Right lung (tissue), 5 donors: ENCODE data around the gene ADAMTSL5. TPM values are rescaled to one million over a fixed set of nuclear protein-coding genes. Genes with fewer than 3 reads are reported as not detected.
"Not testable (repeated sequence)": the region's sequence is repeated elsewhere in the genome, so short reads cannot be mapped to it uniquely, and the experiment has no call there.

Experiments used
- DNase-seq, 2 donors: peaks; one replicate each; pipeline ENCODE4 v3.0.0-alpha.2; 2013
- polyA plus RNA-seq, 5 donors: library from polyadenylated mRNA; unstranded; fragments of 120-200 nt; gene quantifications; one replicate each; pipeline versions ENCODE4 v1.2.1 to v1.2.3, GENCODE V29; 2013; ENCODE audit warnings: inconsistent platforms in 1 of 5, low replicate concordance in 1 of 5; ENCODE audit not compliant: insufficient read length in 5 of 5, insufficient read depth in 1 of 5

Gene ADAMTSL5
- polyA plus RNA-seq, 5 donors, result 0.38 to 1.2 (median 0.54) TPM

DNA sequence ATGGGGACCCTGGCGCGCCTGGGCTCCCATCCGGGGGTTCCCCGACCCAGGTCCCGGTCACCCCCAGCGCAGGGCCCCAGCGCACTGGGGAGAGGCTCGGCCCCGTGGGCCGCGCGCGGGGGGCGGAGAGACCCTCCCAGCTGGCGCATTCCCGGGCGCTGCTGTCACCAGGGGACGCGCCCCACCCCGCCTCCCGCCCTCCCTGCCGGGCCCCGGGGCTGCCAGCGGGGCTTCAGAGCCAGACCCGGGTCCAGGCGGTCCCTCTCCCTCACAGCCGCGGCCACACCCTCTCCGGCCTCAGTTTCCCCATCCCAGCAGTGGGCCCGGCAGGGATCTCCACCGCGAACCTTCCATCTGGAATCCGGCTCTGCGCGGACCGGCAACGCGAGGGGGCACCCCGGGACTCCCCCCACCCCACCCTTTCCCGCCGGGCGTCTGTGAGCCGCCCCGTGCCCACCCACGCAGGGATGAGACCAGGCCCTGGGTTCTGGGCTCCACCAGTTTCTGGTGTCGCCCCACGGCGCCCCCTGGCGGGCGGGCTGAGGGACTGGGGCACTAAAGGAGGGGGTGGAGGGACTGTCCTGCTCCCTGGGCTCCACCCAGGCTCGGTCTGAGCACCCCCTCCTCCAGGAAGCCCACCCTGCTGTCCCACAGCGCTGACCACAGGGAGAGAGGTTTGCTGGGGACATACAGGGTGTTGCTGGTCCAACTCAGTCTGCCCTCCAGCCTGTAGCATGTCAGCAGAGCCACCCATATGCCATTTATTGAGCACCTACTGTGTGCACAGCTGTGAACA, 878 bp upstream of the ADAMTSL5 start:
- DNase-seq, result no peak

DNA sequence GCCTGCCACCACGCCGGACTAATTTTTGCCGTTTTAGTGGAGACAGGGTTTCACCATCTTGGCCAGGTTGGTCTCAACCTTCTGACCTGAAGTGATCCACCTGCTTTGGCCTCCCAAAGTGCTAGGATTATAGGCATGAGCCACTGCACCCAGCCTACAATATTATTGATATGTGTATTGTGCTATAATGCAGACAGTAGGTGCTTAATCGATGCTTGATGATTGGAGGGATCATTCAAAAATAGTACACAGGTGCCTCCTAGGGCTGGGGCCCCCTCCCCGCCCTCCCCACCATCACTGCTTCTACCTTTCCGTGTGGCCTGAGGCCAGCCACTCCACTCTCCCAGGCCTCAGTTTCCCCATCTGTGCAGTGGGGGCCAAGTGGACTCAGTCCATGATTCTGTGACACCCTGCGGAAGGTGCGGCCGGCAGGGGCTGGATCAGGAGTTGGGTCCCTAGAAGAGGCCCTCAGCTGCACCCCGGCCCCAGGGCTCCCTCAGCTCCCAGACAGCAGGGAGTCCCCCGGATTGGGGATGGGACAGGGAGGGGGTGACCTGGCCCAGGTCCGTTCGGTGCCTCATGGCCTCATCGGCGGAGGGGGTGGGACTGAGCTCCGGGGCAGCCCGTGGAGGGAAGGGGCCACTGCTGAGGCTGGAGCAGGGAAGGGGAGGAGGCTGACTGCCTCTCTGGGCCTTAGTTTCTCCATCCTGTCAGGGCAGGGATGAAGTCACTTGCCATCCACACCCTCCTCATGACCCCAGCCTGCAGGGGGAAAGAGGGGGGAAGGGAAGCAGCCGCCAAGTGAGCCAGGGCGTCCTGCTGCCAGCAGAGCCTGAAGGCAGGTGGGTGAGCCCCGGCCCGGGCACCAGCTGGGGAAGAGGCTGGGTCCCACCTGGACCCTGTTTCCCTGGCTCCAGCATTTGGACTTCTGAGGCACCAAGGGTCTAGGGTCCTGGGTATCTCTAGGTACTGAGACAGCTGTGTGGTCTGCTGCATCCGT, 1.2 kb downstream of the ADAMTSL5 start:
- no peak for DNase-seq

- no peak for DNase-seq
Measured at GRCh38 chr19:1510807-1511206, 2.0 kb downstream of the ADAMTSL5 start.

GRCh38 chr19:1510442-1510806, 2.4 kb downstream of the ADAMTSL5 start:
- DNase-seq, result no peak

GRCh38 chr19:1509602-1510441, 3.0 kb downstream of the ADAMTSL5 start:
- no peak for DNase-seq

DNA sequence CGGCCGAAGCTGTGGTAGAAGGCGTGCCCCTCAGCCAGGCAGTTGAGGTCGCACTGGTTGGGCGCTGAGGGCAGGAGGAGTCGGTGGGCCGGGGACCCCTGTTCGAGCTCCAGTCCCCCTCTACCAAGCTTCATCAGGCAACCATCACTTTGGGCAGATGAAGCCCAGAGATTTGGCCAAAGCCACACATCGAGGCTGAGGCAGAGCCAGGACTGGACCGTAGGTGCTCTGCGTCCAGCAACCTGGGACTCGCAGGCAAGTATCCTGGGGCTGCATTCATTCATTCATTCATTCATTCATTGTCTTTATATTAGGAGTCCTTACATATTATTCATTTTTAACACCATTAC, 4.3 kb downstream of the ADAMTSL5 start:
- DNase-seq, result no peak

GRCh38 chr19:1507763-1508506, 4.9 kb downstream of the ADAMTSL5 start:
- peak; percentile 90 to 92 for DNase-seq

GRCh38 chr19:1507192-1507660, 5.6 kb downstream of the ADAMTSL5 start:
- DNase-seq, result no peak

DNA sequence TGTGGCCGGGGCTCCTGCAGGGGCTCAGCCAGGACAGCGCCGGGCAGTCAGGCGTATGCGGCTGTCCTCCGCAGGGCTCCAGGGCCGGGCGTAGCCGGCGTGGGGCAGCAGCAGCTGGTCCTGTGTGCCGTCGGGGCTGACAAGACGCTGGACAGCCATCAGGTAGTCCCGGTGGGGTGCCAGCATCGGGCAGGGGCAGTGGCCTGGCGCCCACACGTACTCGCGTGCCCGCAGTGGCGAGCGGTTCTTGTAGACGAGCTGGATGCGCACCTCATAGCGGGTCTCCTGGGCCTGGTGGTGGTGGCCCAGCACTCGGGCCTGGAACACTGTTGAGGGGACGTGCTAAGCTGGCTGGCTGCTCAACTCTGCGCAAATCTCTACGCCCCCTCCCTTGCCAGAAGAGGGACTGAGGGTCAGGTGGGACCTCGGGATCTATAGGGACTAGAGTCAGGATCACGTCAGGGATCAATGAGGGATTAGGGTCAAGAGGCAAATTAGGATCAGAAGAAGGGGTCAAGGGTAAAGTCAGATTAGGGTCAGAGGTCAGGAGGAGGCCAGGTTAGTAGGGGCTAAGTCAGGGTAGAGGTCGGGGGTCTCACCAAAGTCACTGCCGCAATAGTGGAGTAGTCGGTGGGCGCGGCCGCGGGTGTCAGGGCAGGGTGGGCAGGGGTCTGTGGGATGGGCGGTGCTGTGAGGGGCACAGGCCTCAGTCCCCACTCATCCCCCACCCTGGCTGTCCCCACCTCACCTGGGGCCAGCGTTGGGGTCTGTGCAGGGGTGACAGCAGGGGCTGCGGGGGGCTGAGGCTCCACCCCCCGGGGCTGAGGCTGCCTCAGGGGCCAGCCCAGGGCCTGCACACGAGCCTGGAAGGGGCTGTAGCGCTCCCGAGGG, 6.6 kb downstream of the ADAMTSL5 start:
- DNase-seq, result no peak

GRCh38 chr19:1505012-1505411, 7.8 kb downstream of the ADAMTSL5 start:
- no peak for DNase-seq

DNA sequence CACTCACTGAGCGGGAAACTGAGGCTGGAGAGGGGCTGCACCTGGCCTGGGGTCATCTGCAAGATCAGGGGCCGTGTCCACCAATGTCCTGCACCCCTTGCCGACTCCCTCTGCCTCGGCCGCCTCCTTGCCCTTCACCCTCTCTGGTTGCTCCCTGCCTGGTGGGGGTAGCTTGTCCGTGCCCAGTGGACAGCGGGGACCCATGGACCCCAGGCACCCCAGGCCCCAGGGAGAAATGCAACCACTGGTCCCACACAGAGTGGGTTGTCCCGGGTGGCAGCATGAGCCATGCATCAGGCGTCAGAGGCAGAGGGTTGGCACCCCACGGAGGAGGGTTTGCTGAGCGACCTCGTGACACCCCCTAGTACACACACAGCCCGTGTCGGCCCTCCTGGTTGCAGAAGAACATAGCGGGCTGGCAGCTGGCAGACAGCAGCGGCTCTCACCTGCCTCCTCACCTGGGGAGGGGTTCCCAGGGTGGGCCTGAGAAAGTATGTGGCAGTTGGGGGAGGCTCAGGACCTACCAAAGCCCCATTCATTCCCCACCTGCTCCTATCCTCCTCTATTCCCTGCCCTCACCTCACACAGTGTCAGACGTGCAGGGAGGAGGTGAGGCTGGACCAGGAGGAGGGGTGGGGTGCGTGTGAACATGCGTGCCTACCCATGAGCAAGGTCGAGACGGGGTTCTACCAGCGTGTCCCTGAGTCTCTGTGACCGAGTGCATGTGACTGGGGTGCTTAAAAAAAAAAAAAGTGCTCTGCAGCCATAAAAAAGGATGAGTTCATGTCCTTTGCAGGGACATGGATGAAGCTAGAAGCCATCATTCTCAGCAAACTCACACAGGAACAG, 8.7 kb downstream of the ADAMTSL5 start:
- no peak for DNase-seq

DNA sequence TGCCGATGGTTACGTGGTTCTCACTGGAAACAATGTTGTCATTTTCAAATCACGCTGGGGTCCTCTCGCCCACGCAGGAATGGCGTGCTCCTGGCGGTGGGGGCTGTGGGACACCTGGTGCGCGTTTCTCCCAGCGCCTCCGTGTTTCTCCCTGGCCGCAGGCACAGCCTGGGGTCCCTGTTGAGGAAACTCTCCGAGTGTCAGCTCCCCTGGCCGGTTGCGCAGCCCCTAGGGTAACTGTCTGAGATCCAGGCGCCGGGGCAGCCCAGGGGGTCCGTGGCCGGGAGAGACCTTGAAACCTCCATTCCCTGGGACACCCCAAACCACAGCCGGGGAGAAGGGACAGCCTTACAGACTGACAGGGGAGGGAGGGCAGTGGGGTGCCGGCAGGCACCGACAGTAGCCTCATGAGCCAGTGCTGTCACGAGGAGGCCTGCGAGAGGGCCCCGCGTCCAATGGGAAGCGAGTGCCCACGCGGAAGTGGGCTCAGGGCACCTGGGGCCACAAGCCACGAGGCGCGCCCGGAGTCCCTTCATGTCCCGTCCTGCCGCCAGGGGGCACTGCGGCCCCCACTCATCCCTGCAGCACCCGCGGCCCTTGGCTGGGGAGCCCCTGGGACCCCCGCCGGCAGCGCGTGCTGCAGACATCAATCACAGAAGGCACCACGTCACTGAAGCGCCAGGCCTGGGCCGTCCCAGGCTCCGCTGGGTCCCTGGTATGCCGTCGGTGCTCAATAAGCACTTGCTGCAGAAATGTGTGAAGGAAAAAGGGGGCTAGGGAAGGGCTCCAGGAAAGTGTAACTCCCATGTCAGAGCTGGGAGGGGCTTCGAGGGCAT, 9.5 kb downstream of the ADAMTSL5 start:
- DNase-seq, result no peak

- DNase-seq, result no peak
Measured at GRCh38 chr19:1502433-1503088, 10.3 kb downstream of the ADAMTSL5 start.

GRCh38 chr19:1501200-1501595, 11.6 kb downstream of the ADAMTSL5 start:
- no peak for DNase-seq

DNA sequence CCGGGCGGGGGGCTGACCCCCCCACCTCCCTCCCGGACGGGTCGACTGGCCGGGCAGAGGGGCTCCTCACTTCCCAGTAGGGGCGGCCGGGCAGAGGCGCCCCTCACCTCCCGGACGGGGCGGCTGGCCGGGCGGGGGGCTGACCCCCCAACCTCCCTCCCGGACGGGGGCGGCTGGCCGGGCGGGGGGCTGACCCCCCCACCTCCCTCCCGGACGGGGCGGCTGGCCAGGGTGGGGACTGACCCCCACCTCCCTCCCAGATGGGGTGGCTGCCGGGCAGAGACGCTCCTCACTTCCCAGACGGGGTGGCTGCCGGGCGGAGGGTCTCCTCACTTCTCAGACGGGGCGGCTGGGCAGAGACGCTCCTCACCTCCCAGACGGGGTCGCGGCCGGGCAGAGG, 13.6 kb downstream of the ADAMTSL5 start:
- DNase-seq, result not testable (repeated sequence)

DNA sequence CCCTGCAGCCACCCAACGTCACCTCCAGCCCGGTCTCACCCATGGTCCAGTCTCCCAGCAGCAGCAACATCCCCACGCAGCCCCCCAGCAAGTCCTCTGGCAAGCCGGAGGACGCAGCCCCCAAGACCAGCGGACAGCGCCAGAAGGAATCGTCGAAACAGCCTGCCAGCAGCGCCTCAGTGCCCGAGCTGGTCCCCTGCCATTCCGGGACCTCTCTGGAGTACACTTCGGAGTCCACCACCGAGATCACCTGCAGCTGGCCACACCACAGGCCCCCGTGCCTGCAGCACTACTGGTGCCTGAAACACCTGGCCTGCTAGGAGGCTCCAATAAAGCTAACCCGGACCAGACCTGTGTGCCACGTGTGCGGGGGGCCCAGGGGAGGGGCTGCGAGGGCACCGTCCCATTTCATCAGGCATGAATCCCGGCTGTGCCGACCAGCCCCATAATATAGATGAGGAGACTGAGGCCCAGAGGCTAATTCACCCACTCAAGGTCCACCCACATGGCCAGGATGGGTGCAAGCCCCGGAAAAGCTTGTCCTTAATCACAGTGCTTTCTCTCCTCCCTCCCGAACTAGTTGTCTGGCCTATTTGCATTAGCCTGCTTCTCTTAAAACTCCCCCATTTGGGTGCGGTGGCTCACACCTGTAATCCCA, 15.1 kb downstream of the ADAMTSL5 start:
- DNase-seq, result no peak
